22Rv1 (cell line): ENCODE data around the gene CPNE8.

Source experiments
- ZFX ChIP-seq: fragments of 450-650 bp; IDR thresholded peaks from 2 replicates; pipeline ENCODE4 v1.6.1; 2017; ENCODE audit warnings: antibody characterized with exemption, borderline replicate concordance
- TF ChIP-seq, protein P1 (sequence below): fragments of 450-650 bp; IDR thresholded peaks from 2 replicates; pipeline ENCODE4 v1.5.1; 2017; ENCODE audit warnings: mild to moderate bottlenecking

DNA sequence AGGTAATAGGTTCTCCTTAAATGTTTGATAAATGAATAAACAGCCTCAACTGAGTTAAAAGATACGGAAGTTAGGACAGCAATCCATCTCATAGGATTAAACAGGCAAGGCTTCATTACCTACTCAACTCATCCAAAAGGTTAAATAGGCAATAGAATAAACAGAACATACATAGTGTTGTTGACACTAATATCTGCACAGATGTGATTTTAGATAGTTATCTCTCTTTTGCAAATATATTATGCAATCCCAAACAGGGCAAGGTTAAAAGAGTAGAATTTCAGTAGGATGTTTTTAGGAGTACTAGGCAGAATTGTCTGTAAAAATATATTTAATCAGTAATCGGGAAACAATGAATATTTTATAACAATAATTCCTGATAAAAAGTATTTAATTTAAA is 276.3 kb downstream of the CPNE8 start:
- TF ChIP-seq, protein P1, sequence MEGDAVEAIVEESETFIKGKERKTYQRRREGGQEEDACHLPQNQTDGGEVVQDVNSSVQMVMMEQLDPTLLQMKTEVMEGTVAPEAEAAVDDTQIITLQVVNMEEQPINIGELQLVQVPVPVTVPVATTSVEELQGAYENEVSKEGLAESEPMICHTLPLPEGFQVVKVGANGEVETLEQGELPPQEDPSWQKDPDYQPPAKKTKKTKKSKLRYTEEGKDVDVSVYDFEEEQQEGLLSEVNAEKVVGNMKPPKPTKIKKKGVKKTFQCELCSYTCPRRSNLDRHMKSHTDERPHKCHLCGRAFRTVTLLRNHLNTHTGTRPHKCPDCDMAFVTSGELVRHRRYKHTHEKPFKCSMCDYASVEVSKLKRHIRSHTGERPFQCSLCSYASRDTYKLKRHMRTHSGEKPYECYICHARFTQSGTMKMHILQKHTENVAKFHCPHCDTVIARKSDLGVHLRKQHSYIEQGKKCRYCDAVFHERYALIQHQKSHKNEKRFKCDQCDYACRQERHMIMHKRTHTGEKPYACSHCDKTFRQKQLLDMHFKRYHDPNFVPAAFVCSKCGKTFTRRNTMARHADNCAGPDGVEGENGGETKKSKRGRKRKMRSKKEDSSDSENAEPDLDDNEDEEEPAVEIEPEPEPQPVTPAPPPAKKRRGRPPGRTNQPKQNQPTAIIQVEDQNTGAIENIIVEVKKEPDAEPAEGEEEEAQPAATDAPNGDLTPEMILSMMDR = no peak
- no peak for TF ChIP-seq ZFX
